K562 (cell line): ENCODE results near the gene ZFP57. TPM values are rescaled to one million over a fixed set of nuclear protein-coding genes. Genes with fewer than 3 reads are reported as not detected.
A peak's percentile ranks its signal among the peaks of the same experiment; 100 is the strongest.

Source experiments
- CBFA2T2 ChIP-seq: fragments of 450-650 bp; conservative IDR thresholded peaks from 2 replicates; pipeline ENCODE4 v1.6.1; 2017; ENCODE audit warnings: mild to moderate bottlenecking
- HEY1 ChIP-seq: fragments of 250-450 bp; sonication (Bioruptor Pico); IDR thresholded peaks from 2 replicates; pipeline ENCODE4 v1.5.0; 2020; ENCODE audit warnings: mild to moderate bottlenecking, moderate library complexity, borderline replicate concordance
- MAFF ChIP-seq: IDR thresholded peaks from 2 replicates; pipeline ENCODE4 v1.6.1; 2012; ENCODE audit warnings: low read length, improper control_type of control experiment
- POLR3A ChIP-seq: IDR thresholded peaks from 2 replicates; pipeline ENCODE4 v1.6.1; 2011; ENCODE audit warnings: borderline replicate concordance, mild to moderate bottlenecking, moderate library complexity; ENCODE audit not compliant: insufficient read length, insufficient read depth; ENCODE audit errors: extremely low read depth
- RAD21 ChIP-seq, 2 experiments: fragments of 250-450 bp in 1 of 2; fragments of 450-650 bp in 1 of 2; sonication (Bioruptor Pico) in 1 of 2; formaldehyde crosslinking in 1 of 2; IDR thresholded peaks in 1 of 2; conservative IDR thresholded peaks in 1 of 2; 2 replicates each; pipeline versions ENCODE4 v1.4.0 to v1.8.0; 2020 to 2022; ENCODE audit warnings: mild to moderate bottlenecking in 2 of 2, moderate library complexity in 1 of 2
- RBBP5 ChIP-seq: fragments of 200-600 bp; sonication (generic); IDR thresholded peaks from 2 replicates; pipeline ENCODE4 v1.6.1; 2012; ENCODE audit warnings: borderline replicate concordance, mild to moderate bottlenecking, low read length, control low read depth, inconsistent platforms; ENCODE audit not compliant: insufficient read depth, poor library complexity, severe bottlenecking
- SMAD1 ChIP-seq: fragments of 150-350 bp; IDR thresholded peaks from 2 replicates; pipeline ENCODE4 v1.6.1; 2014; ENCODE audit warnings: low read length, low read depth; ENCODE audit not compliant: partially characterized antibody
- SMAD2 ChIP-seq: fragments of 150-350 bp; IDR thresholded peaks from 2 replicates; pipeline ENCODE4 v1.6.1; 2014; ENCODE audit warnings: low read depth, mild to moderate bottlenecking, low read length
- SPI1 ChIP-seq: IDR thresholded peaks from 2 replicates; pipeline ENCODE4 v1.6.1; 2011; ENCODE audit warnings: low read depth, low read length, control low read depth, borderline replicate concordance
- STAT5A ChIP-seq: IDR thresholded peaks from 2 replicates; pipeline ENCODE4 v1.6.1; 2012; ENCODE audit warnings: low read length, inconsistent platforms, borderline replicate concordance
- TARDBP ChIP-seq: fragments of 450-650 bp; IDR thresholded peaks from 2 replicates; pipeline ENCODE4 v1.6.1; 2016
- TEAD2 ChIP-seq: fragments of 450-650 bp; IDR thresholded peaks from 2 replicates; pipeline ENCODE4 v1.6.1; 2016; ENCODE audit warnings: missing genetic modification characterization, control low read depth, missing compliant biosample characterization
- WHSC1 ChIP-seq: IDR thresholded peaks from one replicate; pipeline ENCODE4 v1.6.1; 2012; ENCODE audit warnings: low read length, control low read depth, inconsistent platforms
- ZFPM2 ChIP-seq: fragments of 250-450 bp; sonication (Bioruptor Pico); IDR thresholded peaks from 2 replicates; pipeline ENCODE4 v1.5.1; 2022; ENCODE audit warnings: mild to moderate bottlenecking
- ZNF197 ChIP-seq: fragments of 200-800 bp; sonication (Bioruptor generic); IDR thresholded peaks from 2 replicates; pipeline ENCODE4 v1.6.1; 2016; ENCODE audit warnings: low read depth, missing genetic modification characterization, missing compliant biosample characterization
- ZNF347 ChIP-seq: fragments of 450-650 bp; formaldehyde crosslinking; IDR thresholded peaks from 2 replicates; pipeline ENCODE4 v1.4.0; 2020; ENCODE audit warnings: low read depth, mild to moderate bottlenecking, moderate library complexity
- polyA plus RNA-seq, 8 experiments: library from polyadenylated mRNA; depleted of rRNA in 4 of 8; stranded (reverse) in 5 of 8; unstranded in 3 of 8; fragments of >200 nt; fragmentation: Nextera tagmentation in 2 of 8; fragmentation: Illumina TruSeq in 1 of 8; extraction: Ambion mirVana in 2 of 8; extraction: Trizol in 1 of 8; gene quantifications; 2 replicates each; pipeline versions ENCODE4 v1.2.1 to v1.2.3, GENCODE V29; 2011 to 2014; ENCODE audit warnings: inconsistent platforms in 1 of 8, missing spikeins in 1 of 8
- total RNA-seq, 7 experiments: library from RNA; depleted of rRNA in 6 of 7; stranded (reverse); fragments of >200 nt in 6 of 7; fragmentation: Illumina TruSeq in 2 of 7; extraction: Trizol in 2 of 7; gene quantifications; 2 replicates each; pipeline versions ENCODE4 v1.2.1 to v1.2.3, GENCODE V29; 2011 to 2021; ENCODE audit warnings: low replicate concordance in 1 of 7
- TF ChIP-seq, protein P1 (sequence below), 2 experiments: IDR thresholded peaks; 2 replicates each; pipeline ENCODE4 v1.6.1; 2011; ENCODE audit warnings: borderline replicate concordance in 1 of 2, control low read depth in 1 of 2, low read depth in 1 of 2, low read length in 1 of 2, mild to moderate bottlenecking in 1 of 2, mixed read lengths in 1 of 2, moderate library complexity in 1 of 2; ENCODE audit not compliant: insufficient read depth in 1 of 2, insufficient read length in 1 of 2, poor library complexity in 1 of 2, severe bottlenecking in 1 of 2; ENCODE audit errors: extremely low read depth in 1 of 2
- TF ChIP-seq, protein P2 (sequence below): IDR thresholded peaks from 2 replicates; pipeline ENCODE4 v1.6.1; 2016; ENCODE audit warnings: missing genetic modification characterization, missing compliant biosample characterization
- TF ChIP-seq, protein P3 (sequence below): sonication (generic); formaldehyde crosslinking; IDR thresholded peaks from 2 replicates; pipeline ENCODE4 v1.8.0; 2022; ENCODE audit warnings: missing genetic modification reagents, mild to moderate bottlenecking, moderate library complexity, borderline replicate concordance
- TF ChIP-seq, protein P4 (sequence below): fragments of 250-450 bp; sonication (Bioruptor Pico); IDR thresholded peaks from 2 replicates; pipeline ENCODE4 v1.8.0; 2021; ENCODE audit warnings: borderline replicate concordance, mild to moderate bottlenecking, moderate library complexity; ENCODE audit not compliant: poor library complexity, severe bottlenecking
- TF ChIP-seq, protein P5 (sequence below): sonication (generic); formaldehyde crosslinking; IDR thresholded peaks from 2 replicates; pipeline ENCODE4 v1.8.0; 2022; ENCODE audit warnings: missing genetic modification reagents, mild to moderate bottlenecking, borderline replicate concordance

The ZFP57 gene
- total and polyA plus RNA-seq, 9 of the 15 experiments (the other 6 are each of a cell fraction or from before 2014, with no cell fraction given): 0.04 to 0.28 (median 0.13) TPM

DNA sequence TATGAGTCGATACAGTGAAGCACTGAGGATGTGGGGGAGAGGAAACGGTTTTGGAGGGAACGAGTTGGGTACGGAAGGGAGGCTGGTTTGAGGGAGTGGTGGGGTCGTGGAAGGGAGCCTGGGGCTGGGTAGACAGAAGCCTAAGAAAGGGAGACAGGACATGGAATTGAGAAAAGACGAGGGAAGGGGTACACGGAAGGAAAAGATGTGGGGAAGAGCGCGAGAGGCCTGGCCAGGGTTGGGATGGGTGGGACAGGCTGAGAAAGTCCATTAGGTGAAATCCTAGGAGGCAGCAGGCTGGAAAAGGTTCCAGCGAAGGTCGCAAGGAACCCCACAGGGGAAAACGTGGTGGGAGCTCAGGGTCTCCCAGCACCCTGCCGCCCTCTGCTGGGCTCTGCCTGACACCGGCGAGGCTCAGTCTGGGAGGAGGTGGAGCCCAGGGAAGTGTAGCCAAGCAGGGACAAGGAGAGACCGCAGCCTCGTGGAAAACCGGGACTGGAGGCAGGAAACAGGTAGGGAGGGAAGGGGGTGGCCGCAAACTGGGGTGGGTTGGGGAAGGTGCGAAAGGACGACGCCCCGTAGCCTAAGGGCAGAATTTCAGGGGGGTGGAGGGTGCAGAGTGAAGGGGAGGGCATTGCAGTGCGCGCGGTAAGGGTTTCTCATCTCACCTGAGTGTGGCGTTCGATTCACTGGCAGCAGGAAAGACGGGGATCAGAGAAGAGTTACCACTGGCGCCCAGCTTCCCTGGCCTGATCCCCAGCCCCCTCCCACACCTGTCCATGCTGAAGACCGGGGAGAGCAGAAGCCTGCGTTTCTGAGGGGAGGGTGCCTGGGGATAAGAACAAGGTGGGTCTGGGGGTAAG lies 52.3 kb downstream of the ZFP57 start (continued):
- TF ChIP-seq HEY1 (CRISPR knock-in tag): no peak
- TF ChIP-seq, protein P1, sequence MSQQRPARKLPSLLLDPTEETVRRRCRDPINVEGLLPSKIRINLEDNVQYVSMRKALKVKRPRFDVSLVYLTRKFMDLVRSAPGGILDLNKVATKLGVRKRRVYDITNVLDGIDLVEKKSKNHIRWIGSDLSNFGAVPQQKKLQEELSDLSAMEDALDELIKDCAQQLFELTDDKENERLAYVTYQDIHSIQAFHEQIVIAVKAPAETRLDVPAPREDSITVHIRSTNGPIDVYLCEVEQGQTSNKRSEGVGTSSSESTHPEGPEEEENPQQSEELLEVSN (IDR thresholded peaks at IDR 0.05; ENCODE audit: borderline replicate concordance in 1 of 2, extremely low read depth in 1 of 2, insufficient read depth in 1 of 2, insufficient read length in 1 of 2, low read depth in 1 of 2, low read length in 1 of 2, poor library complexity in 1 of 2, severe bottlenecking in 1 of 2): peak in 1 of 2 experiments; percentile 74
- TF ChIP-seq SPI1: peak; percentile 56; the same call in 1 of the 2 replicates
- TF ChIP-seq ZFPM2 (CRISPR knock-in tag): no peak
- TF ChIP-seq, protein P2, sequence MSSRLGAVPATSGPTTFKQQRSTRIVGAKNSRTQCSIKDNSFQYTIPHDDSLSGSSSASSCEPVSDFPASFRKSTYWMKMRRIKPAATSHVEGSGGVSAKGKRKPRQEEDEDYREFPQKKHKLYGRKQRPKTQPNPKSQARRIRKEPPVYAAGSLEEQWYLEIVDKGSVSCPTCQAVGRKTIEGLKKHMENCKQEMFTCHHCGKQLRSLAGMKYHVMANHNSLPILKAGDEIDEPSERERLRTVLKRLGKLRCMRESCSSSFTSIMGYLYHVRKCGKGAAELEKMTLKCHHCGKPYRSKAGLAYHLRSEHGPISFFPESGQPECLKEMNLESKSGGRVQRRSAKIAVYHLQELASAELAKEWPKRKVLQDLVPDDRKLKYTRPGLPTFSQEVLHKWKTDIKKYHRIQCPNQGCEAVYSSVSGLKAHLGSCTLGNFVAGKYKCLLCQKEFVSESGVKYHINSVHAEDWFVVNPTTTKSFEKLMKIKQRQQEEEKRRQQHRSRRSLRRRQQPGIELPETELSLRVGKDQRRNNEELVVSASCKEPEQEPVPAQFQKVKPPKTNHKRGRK (tag): peak; percentile 74
- no peak for TF ChIP-seq WHSC1
- TF ChIP-seq, protein P3, sequence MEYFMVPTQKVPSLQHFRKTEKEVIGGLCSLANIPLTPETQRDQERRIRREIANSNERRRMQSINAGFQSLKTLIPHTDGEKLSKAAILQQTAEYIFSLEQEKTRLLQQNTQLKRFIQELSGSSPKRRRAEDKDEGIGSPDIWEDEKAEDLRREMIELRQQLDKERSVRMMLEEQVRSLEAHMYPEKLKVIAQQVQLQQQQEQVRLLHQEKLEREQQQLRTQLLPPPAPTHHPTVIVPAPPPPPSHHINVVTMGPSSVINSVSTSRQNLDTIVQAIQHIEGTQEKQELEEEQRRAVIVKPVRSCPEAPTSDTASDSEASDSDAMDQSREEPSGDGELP: peak; percentile 71; the same call in 1 of the 2 replicates
- TF ChIP-seq CBFA2T2: no peak
- peak; percentile 55 for TF ChIP-seq RBBP5
- TF ChIP-seq RAD21 (CRISPR knock-in tag; conservative IDR thresholded peaks at IDR 0.05 in 1 of 2, IDR thresholded peaks at IDR 0.05 in 1 of 2): peak; percentile 38 to 61
- TF ChIP-seq SMAD1: no peak
- TF ChIP-seq MAFF: no peak
- TF ChIP-seq, protein P4, sequence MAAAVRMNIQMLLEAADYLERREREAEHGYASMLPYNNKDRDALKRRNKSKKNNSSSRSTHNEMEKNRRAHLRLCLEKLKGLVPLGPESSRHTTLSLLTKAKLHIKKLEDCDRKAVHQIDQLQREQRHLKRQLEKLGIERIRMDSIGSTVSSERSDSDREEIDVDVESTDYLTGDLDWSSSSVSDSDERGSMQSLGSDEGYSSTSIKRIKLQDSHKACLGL (CRISPR knock-in tag): no peak
- no peak for TF ChIP-seq TEAD2
- TF ChIP-seq TARDBP: no peak
- no peak for TF ChIP-seq STAT5A
- TF ChIP-seq ZNF347 (CRISPR knock-in tag): no peak
- no peak for TF ChIP-seq POLR3A
- TF ChIP-seq, protein P5, sequence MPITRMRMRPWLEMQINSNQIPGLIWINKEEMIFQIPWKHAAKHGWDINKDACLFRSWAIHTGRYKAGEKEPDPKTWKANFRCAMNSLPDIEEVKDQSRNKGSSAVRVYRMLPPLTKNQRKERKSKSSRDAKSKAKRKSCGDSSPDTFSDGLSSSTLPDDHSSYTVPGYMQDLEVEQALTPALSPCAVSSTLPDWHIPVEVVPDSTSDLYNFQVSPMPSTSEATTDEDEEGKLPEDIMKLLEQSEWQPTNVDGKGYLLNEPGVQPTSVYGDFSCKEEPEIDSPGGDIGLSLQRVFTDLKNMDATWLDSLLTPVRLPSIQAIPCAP: no peak
- no peak for TF ChIP-seq SMAD2
- no peak for TF ChIP-seq ZNF197 (CRISPR knock-in tag)
